ENCODE measurements around the gene SS18L1.

The SS18L1 gene

GRCh38 chr20:62212299-62212698 lies 68.7 kb downstream of the SS18L1 start:
- H3K27ac ChIP-seq = no peak overlapping the region; the same call in 1 of the 2 replicates
- POLR2A ChIA-PET (ENCODE audit: low non-redundant PET) = no interaction called here
- DNase-seq (ENCODE audit: low spot score) = no peak
- no peak for TF ChIP-seq CTCF (conservative IDR thresholded peaks at IDR 0.05; ENCODE audit: low read depth)
- CTCF ChIA-PET = no interaction called here

DNA sequence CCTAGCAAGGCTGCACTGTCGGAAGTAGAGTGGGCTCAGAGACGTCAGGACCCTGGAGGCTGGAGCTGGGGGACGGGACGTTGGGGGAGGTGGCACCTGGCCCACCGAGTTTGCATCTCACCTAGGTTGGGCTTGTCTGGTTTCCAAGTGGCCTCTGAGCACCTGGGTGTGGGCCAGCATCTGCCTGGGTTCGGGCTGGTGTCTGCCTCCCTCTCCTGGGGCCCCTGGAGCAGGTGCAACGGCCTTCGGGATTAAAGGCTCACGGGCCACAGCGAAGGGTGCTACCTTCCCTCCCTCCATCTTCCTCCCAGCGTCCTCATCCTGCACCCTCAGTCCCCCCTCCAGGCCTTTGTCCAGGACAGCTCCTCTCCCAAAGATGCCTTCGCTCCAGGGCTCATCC lies 70.5 kb downstream of the SS18L1 start:
- H3K27ac ChIP-seq = no peak overlapping the region
- no peak for TF ChIP-seq CTCF (conservative IDR thresholded peaks at IDR 0.05; ENCODE audit: low read depth)
- ChIA-PET POLR2A (ENCODE audit: low non-redundant PET) (no interaction called here), CTCF (no interaction called here)
- no peak for DNase-seq (ENCODE audit: low spot score)

- no peak for DNase-seq (ENCODE audit: low spot score)
- no peak for TF ChIP-seq CTCF (conservative IDR thresholded peaks at IDR 0.05; ENCODE audit: low read depth)
- H3K27ac ChIP-seq = no peak overlapping the region
- CTCF ChIA-PET = interaction anchor here (0.6 to 0.7 kb wide), 2 partner anchors 16 to 43 kb away, joined by 3 to 4 read pairs; no protein-coding TSS in a partner anchor
- POLR2A ChIA-PET (ENCODE audit: low non-redundant PET) = no interaction called here
Observed at GRCh38 chr20:62215020-62215990, 71.7 kb downstream of the SS18L1 start.

GRCh38 chr20:62215991-62216635 lies 72.5 kb downstream of the SS18L1 start:
- ChIA-PET CTCF (interaction anchor here (0.6 kb wide), 2 partner anchors 16 to 44 kb away, joined by 3 read pairs; no protein-coding TSS in a partner anchor), POLR2A (ENCODE audit: low non-redundant PET) (no interaction called here)
- DNase-seq (ENCODE audit: low spot score) = no peak

GRCh38 chr20:62216636-62217566 lies 73.3 kb downstream of the SS18L1 start:
- ChIA-PET CTCF (interaction anchor here (0.6 kb wide), 1 partner anchor 43 kb away, joined by 3 read pairs; no protein-coding TSS in a partner anchor), POLR2A (ENCODE audit: low non-redundant PET) (no interaction called here)
- DNase-seq (ENCODE audit: low spot score) = no peak
- TF ChIP-seq CTCF (conservative IDR thresholded peaks at IDR 0.05; ENCODE audit: low read depth) = no peak
- H3K27ac ChIP-seq = no peak overlapping the region

More at GRCh38 chr20:62215991-62216635, 72.5 kb downstream of the SS18L1 start:
- no peak for TF ChIP-seq CTCF (conservative IDR thresholded peaks at IDR 0.05; ENCODE audit: low read depth)
- H3K27ac ChIP-seq = no peak overlapping the region

Data from RWPE1 (cell line).